ENCODE results near the gene PMEPA1. TPM values are rescaled to one million over a fixed set of nuclear protein-coding genes. Genes with fewer than 3 reads are reported as not detected.

PMEPA1 gene
- total RNA-seq, 1 experiment from 2014 or later = 10.5 TPM

- DNase-seq (ENCODE audit: low spot score) = peak; percentile 88
Measured at GRCh38 chr20:57622579-57623381, 87.0 kb downstream of the PMEPA1 start.

DNA sequence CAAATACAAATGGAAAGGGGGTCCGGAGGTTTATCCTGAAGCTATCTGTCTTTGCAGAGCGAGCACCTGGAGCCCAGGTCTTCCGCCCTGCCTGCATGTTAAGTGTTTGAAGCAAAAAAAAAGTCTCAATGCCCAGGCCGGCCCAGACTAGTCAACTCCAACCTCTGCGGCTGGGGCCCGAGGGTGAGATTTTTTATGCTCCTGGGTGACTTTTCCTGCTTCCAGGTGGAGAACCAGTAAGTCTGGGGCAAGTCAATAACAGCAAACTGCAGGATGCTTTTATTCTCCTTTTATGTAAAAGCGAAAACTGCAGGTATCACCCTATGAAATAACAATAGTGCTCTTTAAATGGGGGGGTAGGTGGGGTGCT is 87.6 kb downstream of the PMEPA1 start:
- DNase-seq (ENCODE audit: low spot score) = no peak

DNA sequence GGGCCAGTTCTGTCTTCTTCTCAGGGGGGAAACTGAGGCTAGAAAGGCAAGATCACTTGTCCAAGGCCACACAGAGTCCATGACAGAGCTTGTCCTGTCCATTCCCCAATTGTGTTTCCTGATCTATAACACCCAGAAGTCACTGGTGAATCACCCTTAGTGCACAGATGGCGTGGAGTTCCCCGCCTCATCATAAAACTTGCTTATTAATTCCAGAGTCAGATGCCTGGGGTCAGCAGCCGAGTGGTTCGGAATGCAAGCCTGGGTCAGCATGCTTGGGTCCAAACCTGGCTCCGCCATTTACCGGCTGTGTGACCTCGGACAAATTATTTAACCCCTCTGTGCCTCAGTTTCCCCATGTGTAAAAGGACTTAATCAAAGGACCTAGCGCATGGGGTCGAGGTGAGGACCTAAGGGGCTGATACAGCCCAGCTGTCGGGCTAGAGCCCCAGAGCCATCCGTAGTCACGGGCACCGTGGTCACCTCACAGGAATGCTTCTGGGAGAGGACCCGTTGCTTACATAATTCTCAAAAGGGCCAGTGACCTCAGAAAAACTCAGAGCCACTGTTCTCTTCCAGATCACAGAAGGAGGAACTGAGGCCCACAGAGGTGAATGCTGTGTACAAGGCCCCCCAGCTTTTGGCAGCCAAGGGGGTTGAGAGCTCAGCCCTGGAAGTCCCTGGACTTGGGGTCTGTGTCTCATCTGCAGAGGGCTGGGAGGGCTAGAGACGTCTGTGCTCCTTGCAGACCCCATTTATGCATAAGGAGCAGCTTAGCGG is 88.2 kb downstream of the PMEPA1 start:
- no peak for DNase-seq (ENCODE audit: low spot score)

DNA sequence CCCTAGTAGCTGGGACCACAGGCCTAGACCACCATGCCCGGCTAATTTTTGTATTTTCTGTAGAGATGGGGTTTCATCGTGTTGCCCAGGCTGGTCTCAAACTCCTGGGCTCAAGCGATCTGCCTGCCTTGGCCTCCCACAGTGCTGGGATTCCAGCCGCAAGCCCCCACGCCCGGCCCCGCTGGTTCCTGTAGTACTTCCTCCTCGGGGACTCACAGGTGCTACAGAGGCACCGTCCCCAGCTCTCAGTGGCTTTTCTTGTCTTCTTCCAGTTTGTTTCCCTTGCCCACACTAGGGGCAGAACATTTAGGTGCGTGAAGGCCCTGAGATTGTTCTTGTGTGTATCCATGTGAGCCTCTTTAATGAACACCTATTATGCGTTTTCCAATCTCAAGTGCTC is 88.8 kb downstream of the PMEPA1 start:
- DNase-seq (ENCODE audit: low spot score) = no peak

GRCh38 chr20:57620274-57620990 is 89.4 kb downstream of the PMEPA1 start, which contains the start of gene ZBP1:
Gene ZBP1 (minus strand): TSS chr20:57620426. CDS start chr20:57620295, 131 bp downstream.
- no peak for DNase-seq (ENCODE audit: low spot score)

DNA sequence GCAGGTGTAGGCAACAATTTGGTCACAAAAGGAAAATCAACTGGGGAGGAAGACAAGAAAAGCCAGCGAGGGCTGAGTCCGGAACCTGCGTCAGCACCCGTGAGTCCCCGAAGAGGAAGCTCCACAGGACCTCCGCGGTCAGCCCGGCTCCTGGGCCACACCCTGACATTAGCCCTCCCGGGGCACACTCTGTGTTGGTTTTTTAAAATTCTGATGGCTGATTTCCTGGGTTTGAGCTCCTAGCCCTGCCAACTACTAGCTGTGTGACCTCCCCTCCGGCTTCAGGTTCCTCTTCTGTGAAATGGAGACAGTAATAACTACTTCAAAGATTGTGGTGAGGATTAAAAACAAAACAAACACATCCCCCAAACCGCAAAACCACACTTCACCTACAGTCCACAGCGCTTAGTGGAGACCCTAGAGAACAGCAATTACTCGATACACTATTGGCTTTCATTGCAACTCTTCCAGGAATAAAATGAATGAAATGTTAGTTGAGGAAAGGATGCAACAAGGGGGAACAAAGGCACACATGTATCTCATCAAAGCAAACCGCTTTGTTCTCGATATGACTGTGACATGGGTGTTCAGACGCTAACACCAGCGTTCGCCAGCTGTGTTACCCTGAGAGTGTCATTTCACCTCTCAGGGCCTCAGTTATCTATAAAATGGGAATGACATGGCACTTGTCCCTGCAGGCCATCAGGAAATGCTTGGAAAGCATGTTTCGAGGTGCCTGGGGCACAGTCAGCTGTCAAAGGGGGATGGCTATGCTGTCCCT is 90.6 kb downstream of the PMEPA1 start:
- DNase-seq (ENCODE audit: low spot score) = no peak

GRCh38 chr20:57618764-57619050 is 91.1 kb downstream of the PMEPA1 start:
- DNase-seq (ENCODE audit: low spot score) = no peak

DNA sequence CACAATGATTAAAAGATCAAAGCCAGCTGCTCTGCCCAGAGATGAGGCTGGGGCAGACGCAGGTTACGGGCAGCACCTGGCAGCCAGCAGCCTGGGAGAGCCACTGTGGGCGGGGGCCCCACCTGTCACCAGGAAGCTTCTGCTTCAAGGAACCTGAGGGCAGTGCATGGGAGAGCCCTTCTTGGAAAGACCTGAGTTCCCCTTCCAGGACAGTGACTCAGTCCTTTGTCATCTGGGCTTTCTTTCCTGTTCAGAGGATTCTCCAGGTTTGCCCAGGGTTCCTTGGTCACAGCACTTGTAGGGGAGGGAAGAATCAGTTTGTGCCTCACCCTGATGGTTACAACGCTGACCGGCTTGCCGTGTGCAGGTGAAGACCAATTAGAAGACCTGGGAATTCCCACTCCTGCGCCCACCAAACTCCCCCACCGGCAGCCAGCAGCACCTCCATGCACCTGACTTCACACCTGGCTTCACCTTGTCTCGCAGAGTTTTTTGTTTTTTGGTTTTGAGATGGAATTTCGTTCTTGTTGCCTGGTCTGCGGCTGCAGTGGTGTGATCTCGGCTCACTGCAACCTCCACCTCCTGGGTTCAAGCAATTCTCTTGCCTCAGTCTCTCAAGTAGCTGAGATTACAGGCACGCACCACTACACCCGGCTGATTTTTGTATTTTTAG is 91.6 kb downstream of the PMEPA1 start:
- peak; percentile 78 for DNase-seq (ENCODE audit: low spot score)

DNA sequence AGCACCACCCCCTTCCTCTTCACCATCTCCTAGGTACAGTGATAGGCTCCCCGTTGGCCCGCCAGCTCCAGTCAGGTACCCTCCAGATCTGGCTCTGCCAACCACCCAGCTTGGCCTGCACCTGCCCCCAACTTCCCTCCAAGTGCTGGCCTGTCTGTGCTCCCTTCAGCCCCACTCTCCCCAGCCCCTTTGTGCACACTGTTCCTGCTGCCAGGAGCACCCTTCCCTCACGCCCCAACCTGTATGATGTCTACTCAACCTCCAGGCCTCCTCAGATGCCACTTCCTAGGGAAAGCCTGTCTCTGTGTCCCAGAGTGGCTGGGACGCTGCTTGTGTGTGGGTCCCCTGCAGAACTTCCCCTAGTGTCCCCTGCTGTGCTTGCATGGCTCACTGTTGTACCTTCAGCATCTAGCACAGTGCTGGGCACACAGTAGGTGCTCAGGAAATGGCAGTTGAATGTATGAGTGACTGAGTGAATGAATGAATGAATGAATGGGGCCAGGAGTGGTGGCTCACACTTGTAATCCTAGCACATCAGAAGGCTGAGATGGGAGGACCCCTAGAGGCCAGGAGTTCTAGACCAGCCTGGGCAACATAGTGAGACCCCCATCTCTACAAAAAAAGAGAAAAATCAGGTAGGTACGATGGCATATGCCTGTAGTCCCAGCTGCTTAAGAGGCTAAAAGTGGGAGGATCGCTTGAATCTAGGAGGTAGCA is 92.6 kb downstream of the PMEPA1 start:
- DNase-seq (ENCODE audit: low spot score) = no peak

DNA sequence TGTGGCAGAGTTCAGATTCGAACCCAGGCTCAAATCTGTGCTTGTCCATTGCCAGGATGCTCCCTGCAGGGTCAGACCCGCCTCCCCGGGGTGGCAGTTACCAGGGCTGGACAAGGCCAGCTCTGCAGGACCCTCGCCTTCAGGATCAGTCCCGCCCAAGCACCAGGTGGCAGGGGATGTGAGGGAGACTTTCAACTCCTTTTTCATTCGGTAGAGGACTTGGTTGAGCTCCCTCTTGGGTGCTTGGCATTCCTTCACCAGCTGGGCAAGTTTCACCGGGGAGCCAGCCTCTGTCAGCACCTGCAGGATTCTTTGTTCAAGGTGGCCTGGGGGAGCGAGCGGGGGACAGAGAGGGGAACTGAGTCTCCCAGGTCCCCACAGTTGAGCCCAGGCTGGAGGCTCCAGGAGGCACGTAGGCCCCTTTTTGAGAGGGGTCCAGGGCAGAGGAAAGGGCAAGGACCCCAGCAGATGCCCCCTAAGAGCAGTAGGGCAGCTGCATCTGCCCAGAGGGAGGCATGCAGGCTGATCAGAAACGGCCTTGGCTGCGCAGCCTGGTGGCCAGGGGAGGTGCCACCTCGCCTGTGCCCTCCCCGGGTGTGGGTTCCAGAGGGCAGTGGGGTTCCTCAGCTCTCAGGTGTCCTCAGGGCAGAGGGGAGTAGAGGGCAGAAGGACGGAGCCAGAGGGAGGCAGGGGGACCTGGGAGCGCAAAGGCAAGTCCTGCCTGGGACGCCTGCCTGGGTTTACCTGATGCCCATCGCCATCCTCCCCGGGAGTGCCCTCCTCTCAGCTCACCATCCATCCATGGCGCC is 93.5 kb downstream of the PMEPA1 start:
- DNase-seq (ENCODE audit: low spot score) = no peak

- no peak for DNase-seq (ENCODE audit: low spot score)
Measured at GRCh38 chr20:57615445-57615811, 94.4 kb downstream of the PMEPA1 start.

DNA sequence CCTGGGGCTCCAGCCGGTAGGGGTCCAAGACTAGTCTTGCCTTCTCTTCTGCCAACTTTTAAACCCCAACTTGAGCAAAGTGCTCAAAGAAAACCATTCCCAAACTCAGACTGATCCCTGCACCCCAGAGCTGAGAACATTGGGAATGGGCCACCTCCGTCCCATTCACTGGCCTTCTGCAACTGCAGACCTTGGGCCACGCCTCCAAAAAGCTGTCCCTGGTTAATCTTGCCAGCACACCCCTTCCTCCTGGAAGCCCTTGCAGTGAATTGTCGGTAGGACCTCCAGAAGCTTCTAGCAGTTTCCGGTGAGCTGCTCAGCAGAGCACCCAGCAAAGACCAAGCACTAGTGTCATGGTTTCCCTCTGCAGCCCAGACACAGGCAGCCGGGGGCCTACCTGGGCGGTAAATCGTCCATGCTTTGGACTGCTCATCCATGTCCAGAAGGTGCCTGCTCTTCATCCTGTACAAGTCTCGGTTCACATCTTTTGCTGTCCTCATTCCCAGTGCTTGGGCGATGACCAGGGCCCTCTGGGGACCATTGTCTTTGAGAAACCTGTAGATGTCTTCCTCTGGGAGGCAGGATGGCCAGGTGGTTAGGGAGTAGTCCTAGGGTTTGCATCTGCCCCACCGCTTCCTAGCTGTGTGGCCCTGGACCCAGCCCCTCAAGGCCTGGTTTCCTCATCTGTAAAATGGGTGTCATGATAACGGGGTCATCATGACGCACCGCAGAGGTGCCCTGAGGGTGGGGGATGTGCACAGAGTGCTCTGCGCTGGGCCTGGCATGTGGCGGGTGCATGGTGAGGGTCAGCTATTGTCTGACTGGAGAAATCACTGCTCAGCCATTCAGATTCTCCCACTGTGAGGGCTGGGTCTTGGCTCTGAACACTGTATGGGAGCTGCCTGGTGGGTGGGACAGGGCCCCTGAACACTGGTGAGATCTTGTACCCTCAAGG is 95.0 kb downstream of the PMEPA1 start:
- DNase-seq (ENCODE audit: low spot score) = no peak

DNA sequence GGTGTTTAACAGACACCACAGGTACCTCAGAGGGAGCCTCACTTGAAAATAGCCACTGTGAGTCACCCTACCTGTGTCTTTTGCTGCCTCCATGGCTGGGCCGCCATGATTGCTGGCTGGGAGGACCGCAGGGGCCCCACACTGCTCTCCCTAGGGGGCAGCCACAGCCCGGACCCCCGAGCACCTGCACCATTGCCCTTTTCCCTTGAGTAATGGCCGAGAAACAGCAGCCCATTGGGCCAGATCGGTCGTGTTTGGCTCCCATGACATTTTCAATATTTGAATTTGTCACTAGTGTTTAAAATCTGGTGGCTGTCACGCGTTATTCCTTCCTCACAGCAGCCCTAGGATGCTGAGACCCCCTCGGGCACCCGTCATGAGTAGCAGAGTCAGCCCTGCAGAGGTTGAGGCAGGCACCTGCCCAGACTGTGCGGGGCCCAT is 96.3 kb downstream of the PMEPA1 start:
- DNase-seq (ENCODE audit: low spot score) = no peak

DNA sequence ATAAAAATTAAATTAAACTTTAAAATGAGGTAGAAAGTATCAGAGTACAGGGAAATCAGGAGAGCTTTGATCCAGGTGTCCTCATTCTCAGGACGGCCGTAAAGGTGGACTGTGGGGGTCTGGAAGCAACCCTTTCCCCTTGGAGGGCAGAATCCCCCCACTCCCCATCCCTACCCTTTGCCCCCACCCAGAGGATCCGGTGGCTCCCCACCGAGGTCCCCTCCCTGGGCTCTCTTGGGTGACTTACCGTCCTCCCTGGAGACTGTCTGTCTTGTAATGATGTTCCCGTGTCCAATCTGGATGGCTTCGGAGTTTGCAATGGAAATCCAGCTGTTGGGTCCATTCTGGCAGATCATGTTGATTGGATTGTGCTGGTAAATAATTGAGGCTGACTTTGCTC is 96.9 kb downstream of the PMEPA1 start:
- no peak for DNase-seq (ENCODE audit: low spot score)

DNA sequence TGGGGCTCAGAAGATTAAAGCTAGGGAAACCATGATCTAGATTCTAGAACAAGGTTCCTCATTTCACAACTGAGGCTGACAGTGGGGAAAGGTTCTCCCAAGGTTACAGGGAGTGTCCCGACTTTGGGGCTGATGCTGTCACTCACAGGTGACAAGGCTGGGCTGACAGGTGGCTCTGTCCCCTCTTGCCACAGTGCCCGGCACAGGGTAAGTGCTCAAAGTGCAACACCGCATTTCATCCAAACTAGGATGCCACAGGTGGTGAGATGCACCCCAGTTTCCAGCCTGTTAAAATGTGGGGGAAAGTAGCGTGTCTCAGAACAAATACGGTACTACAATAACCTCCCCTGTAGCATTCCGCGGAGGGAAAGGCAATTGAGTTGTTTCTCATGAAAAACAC is 97.4 kb downstream of the PMEPA1 start:
- DNase-seq (ENCODE audit: low spot score) = no peak

DNA sequence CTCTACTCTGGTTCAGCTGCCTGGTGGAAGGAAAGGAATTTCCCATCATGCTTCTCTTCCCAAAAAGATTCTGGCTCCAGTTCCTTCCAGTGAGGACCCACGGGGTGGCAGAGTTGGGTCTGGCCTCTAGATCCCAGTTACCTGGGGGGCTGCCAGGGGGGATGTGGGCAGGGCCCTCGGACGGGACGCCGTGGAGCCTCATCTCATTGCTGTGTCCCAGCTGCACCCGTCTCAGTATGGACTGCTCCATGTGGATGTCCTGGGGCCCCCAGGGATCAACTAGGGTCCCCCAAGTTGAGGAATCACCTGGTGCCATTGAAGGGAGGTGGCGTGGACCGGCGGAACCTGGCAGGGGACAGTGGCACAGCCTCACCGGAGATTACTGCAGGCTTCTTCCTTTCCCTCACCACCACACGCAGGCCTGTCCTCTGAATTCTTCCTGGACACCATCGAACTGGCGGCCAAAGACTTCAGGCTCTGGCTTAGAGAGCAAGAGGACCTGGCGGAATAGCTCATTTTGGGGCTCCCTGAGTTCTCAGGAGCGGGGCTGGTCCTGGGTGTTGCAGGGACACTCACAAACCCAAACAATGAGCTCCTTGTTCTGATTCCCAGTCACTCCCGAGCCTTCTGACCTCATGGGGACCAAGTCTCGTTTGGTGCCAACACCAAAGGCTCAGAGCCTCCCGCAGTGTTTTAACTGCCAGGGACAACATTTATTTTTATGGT is 98.1 kb downstream of the PMEPA1 start:
- DNase-seq (ENCODE audit: low spot score) = no peak

GRCh38 chr20:57610261-57610952 is 99.4 kb downstream of the PMEPA1 start:
- no peak for DNase-seq (ENCODE audit: low spot score)

Measured in A172 (cell line).